Measurements from ENCODE around the gene GEN1. TPM values are rescaled to one million over a fixed set of nuclear protein-coding genes. Genes with fewer than 3 reads are reported as not detected.

GEN1 gene
- total and polyA plus RNA-seq, 10 of the 15 experiments (the other 5 are each of a cell fraction or from before 2014, with no cell fraction given) = 6.0 to 49.6 (median 36.0) TPM

GRCh38 chr2:17803497-17803896 lies 49.6 kb downstream of the GEN1 start (continued):
- TF ChIP-seq, protein P1, sequence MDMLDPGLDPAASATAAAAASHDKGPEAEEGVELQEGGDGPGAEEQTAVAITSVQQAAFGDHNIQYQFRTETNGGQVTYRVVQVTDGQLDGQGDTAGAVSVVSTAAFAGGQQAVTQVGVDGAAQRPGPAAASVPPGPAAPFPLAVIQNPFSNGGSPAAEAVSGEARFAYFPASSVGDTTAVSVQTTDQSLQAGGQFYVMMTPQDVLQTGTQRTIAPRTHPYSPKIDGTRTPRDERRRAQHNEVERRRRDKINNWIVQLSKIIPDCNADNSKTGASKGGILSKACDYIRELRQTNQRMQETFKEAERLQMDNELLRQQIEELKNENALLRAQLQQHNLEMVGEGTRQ (IDR thresholded peaks at IDR 0.05; ENCODE audit: borderline replicate concordance, low read depth, low read length) = no peak

GRCh38 chr2:17804358-17804757 lies 50.4 kb downstream of the GEN1 start:
- CTCF ChIA-PET = interaction anchor here (1.0 to 7.8 kb wide), 7 partner anchors 9 to 151 kb away, joined by 3 to 77 read pairs (median 8); partner anchors contain the start of gene MSGN1
- DNase-seq (ENCODE audit: low read depth, low spot score) (no peak), ATAC-seq (peak; percentile 80), FAIRE-seq (peak; percentile 75)
- Histone ChIP-seq H4K20me1 (ENCODE audit: control insufficient read depth, insufficient read depth) (no peaks in the 10 kb centered on the region), H3K9ac (ENCODE audit: control insufficient read depth, insufficient read depth, low read length) (no peak overlapping the region), H3K4me2 (ENCODE audit: control insufficient read depth, insufficient read depth) (peak overlapping the region; percentile 86), H3K4me3 (peak overlapping the region; percentile 22), H3K4me1 (ENCODE audit: control insufficient read depth, insufficient read depth, low read length) (peaks cover 24% of the 10 kb centered on the region), H3K27ac (ENCODE audit: control insufficient read depth, insufficient read depth) (peak overlapping the region; percentile 41), H3K9me3 (replicated peaks; ENCODE audit: control insufficient read depth, insufficient read depth, low read length) (no peaks in the 10 kb centered on the region), H2AFZ (ENCODE audit: control insufficient read depth, low read depth, low read length) (peak overlapping the region; percentile 51; the same call in 1 of the 2 replicates), H3K27me3 (replicated peaks in 1 of 2; ENCODE audit: control insufficient read depth in 2 of 2, insufficient read depth in 2 of 2, low read length in 1 of 2) (no peaks in the 10 kb centered on the region), H3K79me2 (ENCODE audit: control insufficient read depth, insufficient read depth, low read length) (no peaks in the 10 kb centered on the region), H3K36me3 (ENCODE audit: control insufficient read depth in 2 of 2, insufficient read depth in 2 of 2, low read length in 1 of 2) (no peaks in the 10 kb centered on the region)
- RAD21 ChIA-PET (ENCODE audit: unreplicated experiment) = interaction anchor here (0.8 to 9.9 kb wide), 6 partner anchors 10 to 53 kb away, joined by 3 to 96 read pairs (median 6); partner anchors contain the start of genes GEN1, MSGN1 and SMC6
- intact Hi-C loops (cut with micrococcal nuclease; ENCODE audit: unreplicated experiment) = loop anchor here (1.0 kb wide), 1 partner anchor 9 kb away; no protein-coding TSS in a partner anchor
- in situ Hi-C loops (cut with MboI) = no loop called here
- BruUV-seq (replicated peaks) = no TSS peak
- SMC1A ChIA-PET (ENCODE audit: uncharacterized antibody, unreplicated experiment) = interaction anchor here (0.8 to 12.9 kb wide), 11 partner anchors 8 to 53 kb away, joined by 3 to 288 read pairs (median 5); partner anchors contain the start of gene MSGN1
- 0% methylated on average over 3 of the region's 3 CpGs for WGBS (ENCODE audit: insufficient coverage, insufficient replicate concordance, low lambda C conversion rate, missing lambda C conversion rate)
- POLR2A ChIA-PET = interaction anchor here (0.5 to 9.6 kb wide), 4 partner anchors 10 to 133 kb away, joined by 3 to 108 read pairs (median 44); partner anchors contain the start of gene MSGN1
- TF ChIP-seq ESRRA (IDR thresholded peaks at IDR 0.05; ENCODE audit: low read length) (no peak), ZBED1 (IDR thresholded peaks at IDR 0.05; ENCODE audit: borderline replicate concordance) (no peak), SPI1 (IDR thresholded peaks at IDR 0.05; ENCODE audit: borderline replicate concordance, insufficient read depth, low read depth, low read length) (peak; percentile 98), NR2C1 (IDR thresholded peaks at IDR 0.05) (no peak), ZNF274 (IDR thresholded peaks at IDR 0.05; ENCODE audit: insufficient read depth, insufficient read length) (no peak), SUPT20H (IDR thresholded peaks at IDR 0.05; ENCODE audit: borderline replicate concordance, control insufficient read depth, low read depth, low read length) (no peak), RBBP5 (conservative IDR thresholded peaks at IDR 0.05) (no peak), NBN (IDR thresholded peaks at IDR 0.05) (no peak; the same call in 1 of the 2 replicates), SMAD5 (IDR thresholded peaks at IDR 0.05; ENCODE audit: low read depth) (no peak), IKZF2 (IDR thresholded peaks at IDR 0.05) (peak; percentile 90 to 91; a peak in 3 of 4 replicates), GABPA (IDR thresholded peaks at IDR 0.05; ENCODE audit: low read depth) (no peak), SREBF1 (IDR thresholded peaks at IDR 0.05; ENCODE audit: low read length) (no peak), CHD2 (IDR thresholded peaks at IDR 0.05; ENCODE audit: borderline replicate concordance, low read depth, low read length) (0 out of 2 replicates have a peak, but pooled peaks have one; percentile 51), TAF1 (IDR thresholded peaks at IDR 0.05; ENCODE audit: borderline replicate concordance, low read depth, low read length) (no peak), DPF2 (IDR thresholded peaks at IDR 0.05) (peak; percentile 90; the same call in 1 of the 2 replicates), BCL11A (IDR thresholded peaks at IDR 0.05; ENCODE audit: low read depth, low read length) (0 out of 2 replicates have a peak, but pooled peaks have one; percentile 35), CREM (IDR thresholded peaks at IDR 0.05; ENCODE audit: low read depth) (no peak), NKRF (conservative IDR thresholded peaks at IDR 0.05) (no peak), IKZF1 (conservative IDR thresholded peaks at IDR 0.05) (peak; percentile 88), TCF12 (IDR thresholded peaks at IDR 0.05; ENCODE audit: low read depth, low read length) (no peak), HDAC6 (IDR thresholded peaks at IDR 0.05; ENCODE audit: unreplicated experiment) (no peak), HDAC2 (IDR thresholded peaks at IDR 0.05) (no peak), ATF7 (IDR thresholded peaks at IDR 0.05; ENCODE audit: low read depth) (peak; percentile 37; the same call in 1 of the 2 replicates)
